ENCODE measurements around the gene NLN.

- TF ChIP-seq EZH2phosphoT487 (IDR thresholded peaks at IDR 0.05; ENCODE audit: insufficient read depth, low read depth), result no peak
- TF ChIP-seq EZH2 (IDR thresholded peaks at IDR 0.05; ENCODE audit: insufficient read depth, poor library complexity, severe bottlenecking), result no peak
Measured at GRCh38 chr5:65791712-65792673, 70.0 kb downstream of the NLN start.

Measured in GM23248 (cell line).